ENCODE measurements around the gene CTIF.

DNA sequence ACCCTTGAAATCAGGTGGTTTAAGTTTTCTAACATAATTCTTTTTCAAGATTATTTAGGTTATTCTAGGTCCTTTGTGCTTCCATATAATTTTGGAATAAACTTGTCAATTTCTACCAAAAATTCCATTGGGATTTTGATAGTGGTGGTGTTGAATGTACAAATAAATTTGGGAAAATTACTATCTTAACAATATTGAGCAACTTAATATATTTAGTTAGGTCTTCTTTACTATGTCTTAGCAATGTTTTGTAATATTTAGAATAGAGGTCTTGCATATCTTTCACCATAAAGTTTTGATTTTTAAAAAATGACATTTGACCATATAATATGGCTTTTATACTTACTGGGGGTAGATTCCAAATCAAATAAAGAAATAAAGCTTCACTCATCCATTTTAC, 34.0 kb upstream of the CTIF start:
- TF ChIP-seq, protein P1, sequence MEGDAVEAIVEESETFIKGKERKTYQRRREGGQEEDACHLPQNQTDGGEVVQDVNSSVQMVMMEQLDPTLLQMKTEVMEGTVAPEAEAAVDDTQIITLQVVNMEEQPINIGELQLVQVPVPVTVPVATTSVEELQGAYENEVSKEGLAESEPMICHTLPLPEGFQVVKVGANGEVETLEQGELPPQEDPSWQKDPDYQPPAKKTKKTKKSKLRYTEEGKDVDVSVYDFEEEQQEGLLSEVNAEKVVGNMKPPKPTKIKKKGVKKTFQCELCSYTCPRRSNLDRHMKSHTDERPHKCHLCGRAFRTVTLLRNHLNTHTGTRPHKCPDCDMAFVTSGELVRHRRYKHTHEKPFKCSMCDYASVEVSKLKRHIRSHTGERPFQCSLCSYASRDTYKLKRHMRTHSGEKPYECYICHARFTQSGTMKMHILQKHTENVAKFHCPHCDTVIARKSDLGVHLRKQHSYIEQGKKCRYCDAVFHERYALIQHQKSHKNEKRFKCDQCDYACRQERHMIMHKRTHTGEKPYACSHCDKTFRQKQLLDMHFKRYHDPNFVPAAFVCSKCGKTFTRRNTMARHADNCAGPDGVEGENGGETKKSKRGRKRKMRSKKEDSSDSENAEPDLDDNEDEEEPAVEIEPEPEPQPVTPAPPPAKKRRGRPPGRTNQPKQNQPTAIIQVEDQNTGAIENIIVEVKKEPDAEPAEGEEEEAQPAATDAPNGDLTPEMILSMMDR (IDR thresholded peaks at IDR 0.05), result no peak
- TF ChIP-seq POLR2A (IDR thresholded peaks at IDR 0.05), result no peak
